IMR-90 (cell line): Measurements from ENCODE around the gene ACOT12. TPM values are rescaled to one million over a fixed set of nuclear protein-coding genes. Genes with fewer than 3 reads are reported as not detected.

Experiments used
- ATAC-seq: fragments of 200-7000 bp; cut with Tn5 transposase; 2 replicates; pipeline ENCODE4 v1.9.1; 2020; ENCODE audit warnings: low read depth, mild to moderate bottlenecking, moderate library complexity
- BruUV-seq: library from RNA; stranded (reverse); fragments of 400-500 nt; replicated peaks from 2 replicates; lab custom pipeline; 2021; lab: Mats Ljungman, UMichigan
- CTCF ChIA-PET: fragments of 300-600 bp; formaldehyde crosslinking; extraction: SDS; loops from one replicate; lab custom pipeline; 2021; ENCODE audit warnings: antibody characterized with exemption; lab: Yijun Ruan, JAX
- POLR2A ChIA-PET: fragments of 300-600 bp; sonication (Branson Sonifier 250); formaldehyde crosslinking; loops from one replicate; lab custom pipeline; 2022; ENCODE audit warnings: antibody characterized with exemption; ENCODE audit not compliant: unreplicated experiment; lab: Charles Lee
- DNase-seq: peaks from one replicate; pipeline ENCODE4 v3.0.0; 2013
- H2AFZ ChIP-seq: replicated peaks from 2 replicates; pipeline ENCODE3; 2013; ENCODE audit warnings: low read length, mild to moderate bottlenecking; ENCODE audit not compliant: poor library complexity
- H2AK5ac ChIP-seq: 2 replicates; pipeline ENCODE4 v1.6.1; 2013; ENCODE audit warnings: low read depth, low read length, inconsistent platforms
- H2AK9ac ChIP-seq: replicated peaks from 2 replicates; pipeline ENCODE3; 2013; ENCODE audit warnings: mild to moderate bottlenecking, low read depth, low read length, moderate library complexity; ENCODE audit not compliant: poor library complexity
- H2BK120ac ChIP-seq: 2 replicates; pipeline ENCODE4 v1.6.1; 2013; ENCODE audit warnings: low read depth, low read length, inconsistent platforms
- H2BK15ac ChIP-seq: 3 replicates; pipeline ENCODE4 v1.6.1; 2013; ENCODE audit warnings: low read depth, low read length, inconsistent platforms
- H2BK20ac ChIP-seq: 2 replicates; pipeline ENCODE4 v1.6.1; 2013; ENCODE audit warnings: low read depth, mild to moderate bottlenecking, inconsistent platforms, low read length, moderate library complexity
- H2BK5ac ChIP-seq: 2 replicates; pipeline ENCODE4 v1.6.1; 2013; ENCODE audit warnings: mild to moderate bottlenecking, low read depth, low read length, inconsistent platforms; ENCODE audit not compliant: poor library complexity, severe bottlenecking
- H3K14ac ChIP-seq: replicated peaks from 2 replicates; pipeline ENCODE4 v1.6.1; 2013; ENCODE audit warnings: low read depth, low read length, inconsistent platforms
- H3K18ac ChIP-seq: 2 replicates; pipeline ENCODE4 v1.6.1; 2013; ENCODE audit warnings: low read depth, low read length, control low read depth
- H3K23ac ChIP-seq: 2 replicates; pipeline ENCODE4 v1.6.1; 2013; ENCODE audit warnings: low read depth, low read length, inconsistent platforms
- H3K27ac ChIP-seq: 2 replicates; pipeline ENCODE4 v1.5.1; 2013; ENCODE audit warnings: mild to moderate bottlenecking, control low read depth, low read length; ENCODE audit not compliant: insufficient read depth
- H3K27me3 ChIP-seq: 2 replicates; pipeline ENCODE4 v1.6.1; 2013; ENCODE audit warnings: low read length; ENCODE audit not compliant: control insufficient read depth, insufficient read depth
- H3K36me3 ChIP-seq: 2 replicates; pipeline ENCODE4 v1.6.1; 2013; ENCODE audit warnings: low read length, mixed read lengths; ENCODE audit not compliant: control insufficient read depth, insufficient read depth
- H3K4ac ChIP-seq: 2 replicates; pipeline ENCODE4 v1.6.1; 2013; ENCODE audit warnings: low read depth, low read length, inconsistent platforms
- H3K4me1 ChIP-seq: 2 replicates; pipeline ENCODE4 v1.6.1; 2013; ENCODE audit warnings: low read length, mixed read lengths; ENCODE audit not compliant: control insufficient read depth, insufficient read depth
- H3K4me2 ChIP-seq: 2 replicates; pipeline ENCODE4 v1.6.1; 2013; ENCODE audit warnings: low read depth, mild to moderate bottlenecking, control low read depth, low read length, moderate library complexity
- H3K4me3 ChIP-seq: 2 replicates; pipeline ENCODE4 v1.5.1; 2013; ENCODE audit warnings: low read depth, mild to moderate bottlenecking, control low read depth, low read length, moderate library complexity; ENCODE audit not compliant: insufficient read depth
- H3K56ac ChIP-seq: 2 replicates; pipeline ENCODE4 v1.6.1; 2013; ENCODE audit warnings: low read length, inconsistent platforms; ENCODE audit not compliant: insufficient read depth; ENCODE audit errors: extremely low read depth
- H3K79me1 ChIP-seq, 2 experiments: 2 replicates each; pipeline ENCODE4 v1.6.1; 2013; ENCODE audit warnings: low read length in 2 of 2, inconsistent platforms in 1 of 2, low read depth in 1 of 2
- H3K9ac ChIP-seq: 2 replicates; pipeline ENCODE4 v1.6.1; 2013; ENCODE audit warnings: low read depth, low read length, control low read depth
- H3K9me1 ChIP-seq: 2 replicates; pipeline ENCODE4 v1.6.1; 2013; ENCODE audit warnings: low read length, inconsistent platforms; ENCODE audit not compliant: insufficient read depth
- H3K9me3 ChIP-seq: 2 replicates; pipeline ENCODE4 v1.6.1; 2013; ENCODE audit warnings: low read length; ENCODE audit not compliant: control insufficient read depth, insufficient read depth
- H4K20me1 ChIP-seq: 2 replicates; pipeline ENCODE4 v1.6.1; 2013; ENCODE audit warnings: low read length, inconsistent platforms; ENCODE audit not compliant: insufficient read depth
- H4K5ac ChIP-seq: 2 replicates; pipeline ENCODE4 v1.6.1; 2013; ENCODE audit warnings: mild to moderate bottlenecking, low read depth, low read length, control low read depth
- H4K8ac ChIP-seq, 2 experiments: 2 replicates each; pipeline ENCODE4 v1.6.1; 2013; ENCODE audit warnings: low read depth in 2 of 2, low read length in 2 of 2, control low read depth in 1 of 2, inconsistent platforms in 1 of 2
- H4K91ac ChIP-seq: 2 replicates; pipeline ENCODE4 v1.6.1; 2013; ENCODE audit warnings: low read depth, low read length, inconsistent platforms; ENCODE audit not compliant: insufficient read depth
- BHLHE40 ChIP-seq: fragments of 150-350 bp; IDR thresholded peaks from 2 replicates; pipeline ENCODE4 v1.6.1; 2016; ENCODE audit warnings: mild to moderate bottlenecking, low read depth, low read length
- CHD1 ChIP-seq: IDR thresholded peaks from 2 replicates; pipeline ENCODE4 v1.6.1; 2012; ENCODE audit warnings: low read depth, low read length, improper control_type of control experiment
- CTCF ChIP-seq: conservative IDR thresholded peaks from 2 replicates; pipeline ENCODE4 v1.5.1; 2012; ENCODE audit warnings: mild to moderate bottlenecking, low read depth, low read length, improper control_type of control experiment
- NFE2L2 ChIP-seq: fragments of 150-350 bp; IDR thresholded peaks from 2 replicates; pipeline ENCODE4 v1.6.1; 2016; ENCODE audit warnings: low read depth, mild to moderate bottlenecking, low read length
- POLR2A ChIP-seq: IDR thresholded peaks from 2 replicates; pipeline ENCODE4 v1.6.1; 2012; ENCODE audit warnings: mild to moderate bottlenecking, low read depth, low read length
- RAD21 ChIP-seq: IDR thresholded peaks from 2 replicates; pipeline ENCODE4 v1.6.1; 2012; ENCODE audit warnings: low read length, improper control_type of control experiment
- SMC3 ChIP-seq: fragments of 150-350 bp; IDR thresholded peaks from 2 replicates; pipeline ENCODE4 v1.6.1; 2016; ENCODE audit warnings: low read depth, mild to moderate bottlenecking, antibody characterized with exemption, low read length, moderate library complexity
- USF2 ChIP-seq: fragments of 150-350 bp; IDR thresholded peaks from 2 replicates; pipeline ENCODE4 v1.6.1; 2017; ENCODE audit warnings: mild to moderate bottlenecking, antibody characterized with exemption, low read length, low read depth
- WGBS, 2 experiments: methylation state at CpG; one replicate each; pipeline versions ENCODE4 v1.1.5 to v1.1.7; 2013; ENCODE audit warnings: missing lambda C conversion rate in 2 of 2; ENCODE audit not compliant: insufficient read length in 1 of 2; ENCODE audit errors: extremely low coverage in 2 of 2; 5-methylcytosine and 5-hydroxymethylcytosine counted together
- dilution Hi-C: fragments of 300-500 bp; cut with HindIII; formaldehyde crosslinking; loops from one replicate; pipeline ENCODE4 v1.14.3; 2018; ENCODE audit warnings: low sequenced_read_pairs; ENCODE audit not compliant: unreplicated experiment
- in situ Hi-C: fragments of 300-500 bp; cut with MboI; formaldehyde crosslinking; loops from 3 replicates; pipeline ENCODE4 v1.14.3; 2019; ENCODE audit warnings: low sequenced_read_pairs, inconsistent platforms, mixed read lengths
- intact Hi-C: fragments of 100-400 bp; cut with micrococcal nuclease; formaldehyde crosslinking; loops from 2 replicates; pipeline ENCODE4 v1.10.0; 2022
- polyA plus RNA-seq, 3 experiments: library from polyadenylated mRNA; depleted of rRNA; stranded (reverse); fragments of >200 nt; gene quantifications; 2 replicates each; pipeline ENCODE4 v1.2.3, GENCODE V29; 2012; ENCODE audit warnings: low replicate concordance in 1 of 3
- total RNA-seq: library from RNA; depleted of rRNA; stranded (reverse); fragments of >200 nt; gene quantifications from 2 replicates; pipeline ENCODE4 v1.2.3, GENCODE V29; 2012

ACOT12 gene
- total and polyA plus RNA-seq, 2 of the 4 experiments (the other 2 are of a cell fraction), result not detected

- peak overlapping the region; percentile 45; the same call in 1 of the 2 replicates for H3K23ac ChIP-seq
- H3K4me2 ChIP-seq, result no peak overlapping the region
- dilution Hi-C loops (no loop called here), intact Hi-C loops (loop anchor here (1.0 to 5.0 kb wide), 5 partner anchors 81 to 800 kb away; partner anchors contain the start of gene SSBP2), in situ Hi-C loops (loop anchor here (10.0 kb wide), 1 partner anchor 429 kb away; no protein-coding TSS in a partner anchor)
- ChIA-PET POLR2A (no interaction called here), CTCF (interaction anchor here (0.7 to 2.1 kb wide), 3 partner anchors 336 to 800 kb away, joined by 3 to 7 read pairs (median 7); no protein-coding TSS in a partner anchor)
- WGBS, 2 experiments, result no CpG with 5 or more reads among the region's 2 CpGs
- no peak overlapping the region for H2AK5ac ChIP-seq
- peaks cover 0 to 11% of the 10 kb centered on the region in 2 experiments; a peak in 1 of 4 replicates for H3K79me1 ChIP-seq
- H4K20me1 ChIP-seq, result no peaks in the 10 kb centered on the region
- no peaks in the 10 kb centered on the region for H3K27me3 ChIP-seq
- no TSS peak for BruUV-seq
- H3K9ac ChIP-seq, result no peak overlapping the region
- H2BK120ac ChIP-seq, result peak overlapping the region; percentile 56
- H4K8ac ChIP-seq, result peak overlapping the region in 1 of 2 experiments; percentile 36; a peak in 3 of 4 replicates
- no peak overlapping the region for H2AK9ac ChIP-seq
- DNase-seq (peak; percentile 65), ATAC-seq (no peak)
- H3K14ac ChIP-seq, result no peak overlapping the region; the same call in 1 of the 2 replicates
- H3K56ac ChIP-seq, result no peak overlapping the region; the same call in 1 of the 2 replicates
- peaks cover 21% of the 10 kb centered on the region for H3K4me1 ChIP-seq
- TF ChIP-seq NFE2L2, result no peak
- no peak for TF ChIP-seq POLR2A
- TF ChIP-seq USF2, result no peak
- no peak for TF ChIP-seq BHLHE40
- peak; percentile 61 for TF ChIP-seq RAD21
- no peak for TF ChIP-seq CHD1
- peak; percentile 51 for TF ChIP-seq SMC3
- TF ChIP-seq CTCF, result peak; percentile 57
- H3K27ac ChIP-seq, result peak overlapping the region; percentile 42; the same call in 1 of the 2 replicates
- H3K36me3 ChIP-seq, result no peaks in the 10 kb centered on the region
- H3K9me3 ChIP-seq, result no peaks in the 10 kb centered on the region
- H4K91ac ChIP-seq, result no peak overlapping the region; the same call in 1 of the 2 replicates
- peaks cover 12% of the 10 kb centered on the region for H3K9me1 ChIP-seq
- H2BK20ac ChIP-seq, result peak overlapping the region; percentile 72
- no peak overlapping the region for H3K4me3 ChIP-seq
- peak overlapping the region; percentile 77; the same call in 1 of the 2 replicates for H4K5ac ChIP-seq
- no peak overlapping the region for H2AFZ ChIP-seq
- H2BK15ac ChIP-seq, result 0 out of 3 replicates have a peak overlapping the region, but pooled peaks have one; percentile 41
- peak overlapping the region; percentile 84 for H3K18ac ChIP-seq
- H3K4ac ChIP-seq, result peak overlapping the region; percentile 75; the same call in 1 of the 2 replicates
- peak overlapping the region; percentile 60 for H2BK5ac ChIP-seq
Observed at GRCh38 chr5:81425569-81425968, 31.6 kb upstream of the ACOT12 start.
